Measurements from ENCODE around the gene WDCP. TPM values are rescaled to one million over a fixed set of nuclear protein-coding genes. Genes with fewer than 3 reads are reported as not detected.

WDCP gene
- total RNA-seq, 4 donors from 2014 or later, result 5.9 to 18.2 (median 12.1) TPM

- TF ChIP-seq CTCF (IDR thresholded peaks at IDR 0.05), result no peak
- TF ChIP-seq POLR2A (IDR thresholded peaks at IDR 0.05), result no peak
- intact Hi-C loops (cut with DNase I; ENCODE audit: low total_unique reads), result no loop called here
These were observed 39.0 kb upstream of the WDCP start for GRCh38 chr2:24086241-24086640.

GRCh38 chr2:24085200-24085489 is 38.0 kb upstream of the WDCP start:
- Histone ChIP-seq H3K27me3 (no peaks in the 10 kb centered on the region), H3K27ac (peak overlapping the region; percentile 95 to 96), H3K4me1 (peaks cover 3 to 4% of the 10 kb centered on the region in 2 donors), H3K9me3 (no peaks in the 10 kb centered on the region), H3K4me3 (peak overlapping the region; percentile 55 to 60), H3K36me3 (no peaks in the 10 kb centered on the region)
- TF ChIP-seq POLR2A (IDR thresholded peaks at IDR 0.05), result no peak
- no peak for TF ChIP-seq CTCF (IDR thresholded peaks at IDR 0.05)
- intact Hi-C loops (cut with DNase I; ENCODE audit: low total_unique reads), result no loop called here
- no peak for DNase-seq

More at GRCh38 chr2:24086241-24086640, 39.0 kb upstream of the WDCP start:
- Histone ChIP-seq H3K4me1 (peaks cover 3 to 4% of the 10 kb centered on the region in 2 donors), H3K9me3 (no peaks in the 10 kb centered on the region), H3K36me3 (no peaks in the 10 kb centered on the region), H3K4me3 (no peak overlapping the region), H3K27ac (no peak overlapping the region), H3K27me3 (no peaks in the 10 kb centered on the region)
- DNase-seq, result no peak

GRCh38 chr2:24084386-24085199 is 37.4 kb upstream of the WDCP start, which contains the start of gene TP53I3:
Gene TP53I3 (minus strand): TSS chr2:24084834. CDS start chr2:24084326, 508 bp downstream.
- DNase-seq, result peak; percentile 89 to 90
- no peaks in the 10 kb centered on the region for H3K9me3 ChIP-seq
- H3K27ac ChIP-seq, result peak within 1 kb of the TSS; percentile 95 to 96
- no peaks in the 10 kb centered on the region for H3K27me3 ChIP-seq
- H3K36me3 ChIP-seq, result no peaks in the 10 kb centered on the region
- peaks cover 3 to 4% of the 10 kb centered on the region in 2 donors for H3K4me1 ChIP-seq
- TF ChIP-seq POLR2A (IDR thresholded peaks at IDR 0.05), result peak; percentile 16 to 71
- TF ChIP-seq CTCF (IDR thresholded peaks at IDR 0.05), result peak; percentile 89 to 97 (median 94)
- H3K4me3 ChIP-seq, result peak within 1 kb of the TSS; percentile 55 to 60
- intact Hi-C loops (cut with DNase I; ENCODE audit: low total_unique reads), result no loop called here

GRCh38 chr2:24083567-24084385 is 36.6 kb upstream of the WDCP start:
- intact Hi-C loops (cut with DNase I; ENCODE audit: low total_unique reads), result no loop called here
- Histone ChIP-seq H3K36me3 (no peaks in the 10 kb centered on the region), H3K9me3 (no peaks in the 10 kb centered on the region), H3K27ac (peak overlapping the region; percentile 95 to 96), H3K27me3 (no peaks in the 10 kb centered on the region), H3K4me3 (peak overlapping the region; percentile 55 to 60), H3K4me1 (peaks cover 3 to 4% of the 10 kb centered on the region in 2 donors)
- TF ChIP-seq CTCF (IDR thresholded peaks at IDR 0.05) (no peak), POLR2A (IDR thresholded peaks at IDR 0.05) (no peak)
- peak; percentile 72 for DNase-seq

All from uterus (tissue), 4 donors.